RWPE2 (cell line): ENCODE data around the gene PIP4K2A.

Experiments used
- ATAC-seq: fragments of 200-7000 bp; cut with Tn5 transposase; 3 replicates; pipeline ENCODE4 v1.9.1; 2021; ENCODE audit warnings: low read depth
- DNase-seq: peaks from one replicate; pipeline ENCODE4 v3.0.0-alpha.2; 2020; ENCODE audit warnings: low spot score
- H3K27ac ChIP-seq: fragments of 450-650 bp; 2 replicates; pipeline ENCODE4 v1.5.1; 2017; ENCODE audit warnings: mild to moderate bottlenecking; ENCODE audit not compliant: poor library complexity, severe bottlenecking
- H3K27me3 ChIP-seq: fragments of 250-450 bp; sonication (Bioruptor Pico); 2 replicates; pipeline ENCODE4 v1.5.1; 2021; ENCODE audit warnings: mild to moderate bottlenecking, moderate library complexity; ENCODE audit not compliant: insufficient read depth, poor library complexity, severe bottlenecking
- H3K36me3 ChIP-seq: fragments of 250-450 bp; sonication (Bioruptor Pico); 2 replicates; pipeline ENCODE4 v1.5.1; 2020; ENCODE audit warnings: low read depth, mild to moderate bottlenecking, moderate library complexity
- H3K4me1 ChIP-seq: fragments of 250-450 bp; sonication (Bioruptor Pico); 2 replicates; pipeline ENCODE4 v1.5.1; 2021; ENCODE audit warnings: mild to moderate bottlenecking, moderate library complexity; ENCODE audit not compliant: insufficient read depth, poor library complexity, severe bottlenecking
- H3K4me3 ChIP-seq: fragments of 250-450 bp; sonication (Bioruptor Pico); 2 replicates; pipeline ENCODE4 v1.5.1; 2021; ENCODE audit warnings: mild to moderate bottlenecking, moderate library complexity; ENCODE audit not compliant: severe bottlenecking
- H3K9me3 ChIP-seq: fragments of 250-450 bp; sonication (Bioruptor Pico); 2 replicates; pipeline ENCODE4 v1.5.1; 2021; ENCODE audit warnings: mild to moderate bottlenecking, moderate library complexity; ENCODE audit not compliant: severe bottlenecking
- CTCF ChIP-seq: fragments of 450-650 bp; IDR thresholded peaks from one replicate; pipeline ENCODE4 v1.5.1; 2017; ENCODE audit warnings: mild to moderate bottlenecking, moderate library complexity; ENCODE audit not compliant: poor library complexity, severe bottlenecking

The PIP4K2A gene

GRCh38 chr10:22537810-22538209 is 176.6 kb downstream of the PIP4K2A start:
- TF ChIP-seq CTCF, result no peak

GRCh38 chr10:22536620-22537019 is 177.8 kb downstream of the PIP4K2A start:
- Histone ChIP-seq H3K4me3 (no peak overlapping the region), H3K27ac (no peak overlapping the region), H3K36me3 (peaks cover 7% of the 10 kb centered on the region; the same call in 1 of the 2 replicates), H3K4me1 (no peaks in the 10 kb centered on the region), H3K9me3 (no peaks in the 10 kb centered on the region), H3K27me3 (no peaks in the 10 kb centered on the region)
- DNase-seq (no peak), ATAC-seq (no peak)
- no peak for TF ChIP-seq CTCF

More at GRCh38 chr10:22537810-22538209, 176.6 kb downstream of the PIP4K2A start:
- peaks cover 7% of the 10 kb centered on the region; the same call in 1 of the 2 replicates for H3K36me3 ChIP-seq
- ATAC-seq (no peak), DNase-seq (no peak)
- no peak overlapping the region for H3K27ac ChIP-seq
- H3K27me3 ChIP-seq, result no peaks in the 10 kb centered on the region
- no peak overlapping the region for H3K4me3 ChIP-seq
- H3K4me1 ChIP-seq, result no peaks in the 10 kb centered on the region
- H3K9me3 ChIP-seq, result no peaks in the 10 kb centered on the region

- 0 out of 2 replicates have a peak, but pooled peaks cover 7% of the 10 kb centered on the region for H3K36me3 ChIP-seq
- H3K9me3 ChIP-seq, result no peaks in the 10 kb centered on the region
- H3K27me3 ChIP-seq, result no peaks in the 10 kb centered on the region
- DNase-seq (no peak), ATAC-seq (no peak)
- TF ChIP-seq CTCF, result no peak
- H3K27ac ChIP-seq, result no peak overlapping the region
- H3K4me3 ChIP-seq, result no peak overlapping the region
- H3K4me1 ChIP-seq, result no peaks in the 10 kb centered on the region
These were observed 179.4 kb downstream of the PIP4K2A start for GRCh38 chr10:22534849-22535604.

GRCh38 chr10:22531441-22531840 is 182.9 kb downstream of the PIP4K2A start:
- H3K4me3 ChIP-seq, result no peak overlapping the region
- H3K27me3 ChIP-seq, result peaks cover 13% of the 10 kb centered on the region
- H3K9me3 ChIP-seq, result no peaks in the 10 kb centered on the region
- no peaks in the 10 kb centered on the region for H3K36me3 ChIP-seq
- no peak for ATAC-seq
- H3K4me1 ChIP-seq, result no peaks in the 10 kb centered on the region
- no peak for TF ChIP-seq CTCF
- DNase-seq, result no peak
- no peak overlapping the region for H3K27ac ChIP-seq

- Histone ChIP-seq H3K27ac (no peak overlapping the region), H3K9me3 (no peaks in the 10 kb centered on the region), H3K4me1 (no peaks in the 10 kb centered on the region), H3K4me3 (no peak overlapping the region), H3K27me3 (peaks cover 13% of the 10 kb centered on the region), H3K36me3 (no peaks in the 10 kb centered on the region)
- TF ChIP-seq CTCF, result no peak
- ATAC-seq (no peak), DNase-seq (no peak)
These were observed 183.4 kb downstream of the PIP4K2A start for GRCh38 chr10:22531008-22531407.
